Measurements from ENCODE around the gene EEFSEC. TPM values are rescaled to one million over a fixed set of nuclear protein-coding genes. Genes with fewer than 3 reads are reported as not detected.

EEFSEC gene
- total and polyA plus RNA-seq, 8 donors, result 11.5 to 23.0 (median 19.9) TPM

DNA sequence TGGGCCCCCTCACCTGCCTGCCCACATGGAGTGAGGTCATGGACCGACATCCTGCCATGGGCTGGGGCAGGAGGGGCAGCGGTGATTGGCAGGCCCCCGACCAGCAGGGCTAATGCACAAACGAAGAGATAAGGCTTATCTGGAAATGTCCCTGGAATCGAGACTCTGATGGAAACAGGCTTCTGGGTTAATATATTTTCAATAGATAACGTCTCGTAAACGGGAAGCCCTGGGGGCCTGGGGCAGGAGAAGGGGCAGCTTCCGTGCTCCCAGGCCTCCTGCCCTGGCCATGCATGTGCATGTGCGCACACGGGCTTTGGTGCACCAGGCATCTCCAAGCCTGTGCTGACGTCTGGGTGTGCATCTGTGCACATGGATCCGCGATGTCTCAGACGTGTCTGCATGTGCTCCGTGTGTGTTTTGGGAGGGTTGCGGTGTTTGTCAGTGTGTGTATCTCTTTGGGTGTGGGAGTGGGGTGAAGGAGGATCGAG lies 258.3 kb downstream of the EEFSEC start:
- TF ChIP-seq, protein P1, sequence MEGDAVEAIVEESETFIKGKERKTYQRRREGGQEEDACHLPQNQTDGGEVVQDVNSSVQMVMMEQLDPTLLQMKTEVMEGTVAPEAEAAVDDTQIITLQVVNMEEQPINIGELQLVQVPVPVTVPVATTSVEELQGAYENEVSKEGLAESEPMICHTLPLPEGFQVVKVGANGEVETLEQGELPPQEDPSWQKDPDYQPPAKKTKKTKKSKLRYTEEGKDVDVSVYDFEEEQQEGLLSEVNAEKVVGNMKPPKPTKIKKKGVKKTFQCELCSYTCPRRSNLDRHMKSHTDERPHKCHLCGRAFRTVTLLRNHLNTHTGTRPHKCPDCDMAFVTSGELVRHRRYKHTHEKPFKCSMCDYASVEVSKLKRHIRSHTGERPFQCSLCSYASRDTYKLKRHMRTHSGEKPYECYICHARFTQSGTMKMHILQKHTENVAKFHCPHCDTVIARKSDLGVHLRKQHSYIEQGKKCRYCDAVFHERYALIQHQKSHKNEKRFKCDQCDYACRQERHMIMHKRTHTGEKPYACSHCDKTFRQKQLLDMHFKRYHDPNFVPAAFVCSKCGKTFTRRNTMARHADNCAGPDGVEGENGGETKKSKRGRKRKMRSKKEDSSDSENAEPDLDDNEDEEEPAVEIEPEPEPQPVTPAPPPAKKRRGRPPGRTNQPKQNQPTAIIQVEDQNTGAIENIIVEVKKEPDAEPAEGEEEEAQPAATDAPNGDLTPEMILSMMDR (IDR thresholded peaks at IDR 0.05), result no peak
- DNase-seq (no peak), ATAC-seq (no peak)
- no peak overlapping the region for H3K27ac ChIP-seq
- H3K4me3 ChIP-seq, result no peak overlapping the region
- no peaks in the 10 kb centered on the region for H3K36me3 ChIP-seq
- no peaks in the 10 kb centered on the region for H3K9me3 ChIP-seq
- no peaks in the 10 kb centered on the region for H3K27me3 ChIP-seq
- H3K4me1 ChIP-seq, result peaks cover 0 to 5% of the 10 kb centered on the region in 2 donors
- intact Hi-C loops (cut with DNase I), result no loop called here

DNA sequence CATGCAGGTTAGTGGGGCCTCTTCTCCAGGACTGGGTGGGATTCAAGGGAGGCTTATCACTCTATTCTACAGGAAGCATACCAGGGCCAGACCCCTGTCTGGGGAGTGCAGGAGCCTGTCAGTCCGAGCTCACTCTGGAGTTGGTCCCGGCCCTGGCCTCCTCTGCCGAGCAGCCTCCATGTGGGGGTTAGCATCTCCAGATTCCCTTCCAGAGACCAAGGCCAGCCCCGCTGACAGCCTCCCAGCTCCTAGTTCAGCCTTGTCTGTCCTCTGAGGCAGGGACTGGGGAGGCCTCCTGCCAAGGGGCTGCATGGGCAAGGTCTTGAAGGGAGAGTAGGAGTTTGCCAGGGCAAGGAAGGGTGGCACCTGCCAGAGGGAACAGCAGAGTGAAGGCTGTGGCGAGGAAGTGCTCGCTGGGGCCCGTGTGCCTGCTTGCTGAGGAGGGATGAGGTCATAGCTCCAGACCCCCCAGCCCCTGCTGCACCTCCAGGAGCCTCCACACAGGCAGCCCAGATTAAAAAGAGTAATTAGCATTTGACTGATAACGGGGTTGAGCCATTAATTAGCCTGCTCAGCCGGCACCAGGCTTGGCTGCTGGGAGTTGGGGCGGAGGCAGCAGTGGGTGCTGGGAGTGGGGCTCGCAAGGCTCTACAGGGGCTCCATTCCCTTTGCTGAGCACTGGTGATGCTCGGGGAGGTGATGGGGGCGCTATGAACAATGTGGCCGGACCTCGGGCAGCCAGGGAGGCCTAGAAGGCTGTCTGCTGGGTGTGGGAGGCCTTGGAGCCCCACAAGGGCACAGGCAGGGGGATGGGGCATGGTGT lies 259.1 kb downstream of the EEFSEC start:
- ATAC-seq (no peak), DNase-seq (no peak)
- Histone ChIP-seq H3K27ac (no peak overlapping the region), H3K9me3 (no peaks in the 10 kb centered on the region), H3K4me1 (peaks cover 0 to 9% of the 10 kb centered on the region in 2 donors), H3K36me3 (no peaks in the 10 kb centered on the region), H3K4me3 (no peak overlapping the region), H3K27me3 (no peaks in the 10 kb centered on the region)
- TF ChIP-seq, protein P1 (IDR thresholded peaks at IDR 0.05), result no peak
- intact Hi-C loops (cut with DNase I), result no loop called here

DNA sequence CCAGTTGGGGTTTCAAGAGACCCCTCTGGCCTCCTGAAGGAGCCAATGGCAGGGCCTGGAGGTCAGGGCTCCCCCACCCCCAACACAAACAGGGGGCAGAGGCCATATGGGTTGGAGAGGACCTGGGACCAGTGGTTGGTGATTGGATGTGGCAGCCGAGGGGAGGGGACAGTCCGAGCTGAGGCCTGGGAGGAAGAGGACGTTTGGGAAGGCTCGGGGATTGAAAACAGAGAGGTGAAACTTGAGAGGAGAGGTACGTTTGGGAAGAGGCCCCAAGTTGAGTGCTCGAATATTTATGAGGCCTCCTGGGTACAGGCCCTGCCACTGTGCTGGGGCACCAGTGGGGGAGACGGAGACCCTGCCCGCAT lies 259.7 kb downstream of the EEFSEC start:
- TF ChIP-seq, protein P1 (IDR thresholded peaks at IDR 0.05), result no peak
- no peak overlapping the region for H3K27ac ChIP-seq
- H3K4me3 ChIP-seq, result no peak overlapping the region
- DNase-seq (no peak), ATAC-seq (no peak)
- no peaks in the 10 kb centered on the region for H3K9me3 ChIP-seq
- no peaks in the 10 kb centered on the region for H3K27me3 ChIP-seq
- H3K36me3 ChIP-seq, result no peaks in the 10 kb centered on the region
- H3K4me1 ChIP-seq, result peaks cover 0 to 9% of the 10 kb centered on the region in 2 donors
- intact Hi-C loops (cut with DNase I), result no loop called here

DNA sequence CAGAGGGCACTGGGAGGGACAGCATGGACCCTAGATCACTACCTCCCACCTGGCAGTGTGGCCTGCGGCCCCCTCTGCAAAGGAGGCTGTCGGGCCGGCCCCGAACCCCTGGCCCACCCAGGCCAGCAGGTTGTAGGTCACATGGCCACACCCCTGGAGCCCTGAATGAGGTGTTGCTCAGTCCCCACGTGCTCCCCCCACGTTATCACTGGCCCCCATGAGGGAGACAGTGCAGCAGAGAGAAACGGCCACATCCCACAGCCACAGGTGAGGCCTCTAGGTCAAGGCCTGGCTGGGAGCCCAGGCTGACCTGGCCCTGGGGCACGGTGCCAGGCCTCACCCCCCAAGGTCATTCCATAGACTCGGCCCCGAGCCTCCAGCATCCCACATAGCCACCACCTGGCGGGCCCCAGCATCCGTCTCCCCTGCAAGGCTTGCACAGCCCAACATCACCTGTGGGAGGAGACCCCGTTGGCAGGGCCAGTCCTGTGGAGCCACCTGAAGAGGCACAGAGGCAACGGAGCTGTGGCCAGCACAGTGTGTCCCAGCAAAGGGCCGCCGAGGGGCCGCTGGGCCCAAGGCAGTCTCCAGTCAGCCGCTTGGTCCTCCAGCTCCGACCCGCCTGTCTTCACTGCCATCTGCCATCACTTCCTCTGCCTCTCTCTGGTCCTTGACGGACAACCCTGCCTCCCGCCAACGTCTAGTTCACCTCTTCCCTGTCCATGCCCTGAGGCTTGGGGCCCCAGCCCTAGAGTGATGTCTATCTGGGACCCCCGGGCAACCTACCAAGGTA lies 260.3 kb downstream of the EEFSEC start:
- no peak for ATAC-seq
- H3K36me3 ChIP-seq, result no peaks in the 10 kb centered on the region
- intact Hi-C loops (cut with DNase I), result no loop called here
- H3K4me3 ChIP-seq, result no peak overlapping the region
- TF ChIP-seq, protein P1 (IDR thresholded peaks at IDR 0.05), result no peak
- H3K27me3 ChIP-seq, result no peaks in the 10 kb centered on the region
- peaks cover 0 to 9% of the 10 kb centered on the region in 2 donors for H3K4me1 ChIP-seq
- DNase-seq, result no peak
- H3K9me3 ChIP-seq, result no peaks in the 10 kb centered on the region
- H3K27ac ChIP-seq, result no peak overlapping the region

DNA sequence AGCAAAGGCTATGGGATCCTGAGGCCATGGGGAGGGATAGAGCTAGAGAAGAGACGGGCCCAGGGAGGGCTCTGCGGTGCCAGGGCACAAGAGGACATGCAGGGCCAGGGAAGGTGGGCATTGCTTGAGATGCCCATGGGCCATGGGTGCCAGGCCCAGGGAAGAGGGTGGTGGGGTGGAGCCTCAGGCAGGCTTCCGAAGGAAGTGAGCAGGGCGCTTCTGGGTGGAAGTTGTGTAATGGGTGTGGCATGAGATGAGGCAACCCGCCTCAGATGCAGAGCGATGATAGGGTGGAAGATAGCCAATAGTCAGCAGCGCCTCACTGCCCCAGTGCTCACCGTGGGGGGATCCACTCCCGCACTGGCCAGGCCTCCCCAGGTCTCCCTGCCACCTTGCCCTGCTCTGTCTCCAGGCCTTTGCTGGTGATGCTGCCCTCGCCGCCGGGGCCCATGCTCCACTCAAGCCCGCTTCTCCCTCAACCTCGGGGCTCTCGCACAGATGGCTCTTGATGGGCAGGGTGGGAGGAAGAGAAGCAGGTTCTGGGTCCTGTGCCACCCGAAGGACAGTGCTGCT lies 262.0 kb downstream of the EEFSEC start:
- TF ChIP-seq, protein P1 (IDR thresholded peaks at IDR 0.05), result no peak
- ATAC-seq (no peak), DNase-seq (no peak)
- Histone ChIP-seq H3K27me3 (no peaks in the 10 kb centered on the region), H3K4me3 (no peak overlapping the region), H3K9me3 (no peaks in the 10 kb centered on the region), H3K36me3 (no peaks in the 10 kb centered on the region), H3K4me1 (peaks cover 0 to 9% of the 10 kb centered on the region in 2 donors), H3K27ac (no peak overlapping the region)
- intact Hi-C loops (cut with DNase I), result no loop called here
